ENCODE data around the gene TRAF6.

DNA sequence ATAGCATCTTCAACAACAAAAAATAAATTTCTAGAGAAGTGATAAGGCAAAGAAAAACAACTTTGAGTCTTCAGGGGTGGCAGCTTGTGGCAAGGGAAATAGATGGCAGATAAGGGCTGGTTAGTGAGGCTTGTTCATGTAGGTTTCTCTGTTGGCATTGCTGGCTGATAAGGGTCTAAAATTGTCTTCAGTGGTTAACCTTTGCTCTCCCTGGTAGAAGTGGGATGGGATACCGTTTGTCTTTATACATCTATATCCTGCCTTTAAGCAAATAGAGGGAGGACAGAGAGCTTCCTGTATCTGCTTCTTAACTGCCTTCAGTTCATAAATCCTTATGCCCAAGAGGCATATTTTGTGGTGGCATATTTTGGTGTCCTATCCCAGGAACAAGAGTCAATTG lies 57.1 kb downstream of the TRAF6 start:
- TF ChIP-seq HMGA2 (CRISPR knock-in tag; IDR thresholded peaks at IDR 0.05) (no peak), SP1 (CRISPR knock-in tag; conservative IDR thresholded peaks at IDR 0.05) (no peak), ETV6 (CRISPR knock-in tag; IDR thresholded peaks at IDR 0.05) (no peak)
- TF ChIP-seq, protein P1, sequence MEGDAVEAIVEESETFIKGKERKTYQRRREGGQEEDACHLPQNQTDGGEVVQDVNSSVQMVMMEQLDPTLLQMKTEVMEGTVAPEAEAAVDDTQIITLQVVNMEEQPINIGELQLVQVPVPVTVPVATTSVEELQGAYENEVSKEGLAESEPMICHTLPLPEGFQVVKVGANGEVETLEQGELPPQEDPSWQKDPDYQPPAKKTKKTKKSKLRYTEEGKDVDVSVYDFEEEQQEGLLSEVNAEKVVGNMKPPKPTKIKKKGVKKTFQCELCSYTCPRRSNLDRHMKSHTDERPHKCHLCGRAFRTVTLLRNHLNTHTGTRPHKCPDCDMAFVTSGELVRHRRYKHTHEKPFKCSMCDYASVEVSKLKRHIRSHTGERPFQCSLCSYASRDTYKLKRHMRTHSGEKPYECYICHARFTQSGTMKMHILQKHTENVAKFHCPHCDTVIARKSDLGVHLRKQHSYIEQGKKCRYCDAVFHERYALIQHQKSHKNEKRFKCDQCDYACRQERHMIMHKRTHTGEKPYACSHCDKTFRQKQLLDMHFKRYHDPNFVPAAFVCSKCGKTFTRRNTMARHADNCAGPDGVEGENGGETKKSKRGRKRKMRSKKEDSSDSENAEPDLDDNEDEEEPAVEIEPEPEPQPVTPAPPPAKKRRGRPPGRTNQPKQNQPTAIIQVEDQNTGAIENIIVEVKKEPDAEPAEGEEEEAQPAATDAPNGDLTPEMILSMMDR (IDR thresholded peaks at IDR 0.05) = no peak
